ENCODE measurements around the gene CST8.

Gene CST8

DNA sequence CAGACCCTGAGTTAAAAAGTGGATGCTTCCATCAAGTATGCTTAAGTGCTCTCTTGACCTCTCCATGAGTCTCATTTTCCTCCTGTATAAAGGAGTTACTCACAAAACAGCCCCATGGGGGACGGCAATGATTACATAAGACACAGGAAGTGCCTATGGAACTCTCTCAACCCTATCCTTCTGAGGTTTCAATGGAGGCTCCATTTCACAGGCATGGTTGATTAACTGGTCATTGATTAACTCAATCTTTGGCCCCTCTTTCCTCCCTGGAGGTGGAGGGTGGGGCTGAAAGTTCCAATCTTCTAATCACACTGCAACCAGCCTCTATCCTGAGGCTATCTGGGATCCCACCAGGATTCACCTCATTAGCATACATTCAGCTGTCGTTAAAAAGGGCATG lies 29.3 kb downstream of the CST8 start:
- no peak for DNase-seq (ENCODE audit: low read depth in 2 of 2)

- no peak for DNase-seq (ENCODE audit: low read depth in 2 of 2)
Measured at GRCh38 chr20:23524146-23524545, 33.2 kb downstream of the CST8 start.

DNA sequence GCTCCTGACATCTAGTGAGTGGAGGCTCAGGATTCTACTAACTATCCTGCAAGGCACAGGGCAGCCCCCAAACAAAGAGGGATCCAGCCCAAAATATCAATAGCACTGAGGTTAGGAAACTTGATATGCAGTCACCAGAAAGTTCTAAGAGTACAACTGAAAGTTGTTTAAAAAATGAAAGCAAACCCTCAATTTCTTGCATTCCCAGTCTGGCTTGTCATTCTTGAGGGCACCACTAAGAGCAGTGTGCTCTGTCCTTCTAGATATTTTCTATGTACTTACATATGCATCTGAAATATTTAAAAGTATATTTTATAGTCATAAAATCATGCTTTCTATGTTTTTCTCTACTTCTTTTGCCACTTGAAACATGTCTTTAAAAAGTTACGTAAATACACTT lies 35.9 kb downstream of the CST8 start:
- no peak for DNase-seq (ENCODE audit: low read depth in 2 of 2)

- DNase-seq (ENCODE audit: low read depth in 2 of 2): no peak
Measured at GRCh38 chr20:23528867-23529431, 38.0 kb downstream of the CST8 start.

- DNase-seq (ENCODE audit: low read depth in 2 of 2): no peak
Measured at GRCh38 chr20:23530937-23531567, 40.1 kb downstream of the CST8 start.

DNA sequence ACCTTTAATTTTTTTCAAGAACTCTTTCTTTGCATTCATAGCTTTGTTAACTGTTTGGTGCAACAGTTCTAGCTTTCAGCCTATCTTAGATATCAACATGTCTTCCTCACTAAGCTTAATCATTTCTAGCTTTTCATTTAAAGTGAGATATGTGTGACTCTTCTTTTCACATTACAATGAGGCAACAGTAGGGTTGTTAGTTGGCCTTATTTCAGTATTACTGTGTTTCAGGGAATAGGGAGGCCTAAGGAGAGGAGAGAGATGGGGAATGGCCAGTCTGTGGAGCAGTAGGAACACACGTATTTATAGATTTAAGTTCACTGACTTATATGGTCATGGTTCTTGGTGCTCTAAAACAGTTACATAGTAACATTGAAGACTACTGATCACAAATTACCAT lies 41.6 kb downstream of the CST8 start:
- no peak for DNase-seq (ENCODE audit: low read depth in 2 of 2)

DNA sequence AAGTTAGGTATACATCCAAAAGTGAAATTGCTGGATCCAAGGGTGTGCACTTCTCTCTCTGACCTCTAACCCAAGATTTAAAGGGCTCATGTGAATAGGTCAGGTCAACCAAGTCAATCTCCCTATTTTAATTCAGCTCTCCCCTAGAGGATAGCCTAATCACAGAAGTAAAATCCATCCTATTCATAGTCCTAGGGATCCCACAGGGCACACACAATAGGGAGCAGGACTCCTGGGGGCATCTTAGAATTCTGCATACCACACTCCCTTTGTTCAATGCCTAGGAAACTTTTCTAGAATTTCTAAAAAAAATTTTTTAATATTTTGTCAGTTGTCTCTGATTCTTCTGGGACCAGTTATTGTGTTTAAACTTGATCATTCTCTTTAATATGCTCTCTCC lies 42.2 kb downstream of the CST8 start:
- no peak for DNase-seq (ENCODE audit: low read depth in 2 of 2)

DNA sequence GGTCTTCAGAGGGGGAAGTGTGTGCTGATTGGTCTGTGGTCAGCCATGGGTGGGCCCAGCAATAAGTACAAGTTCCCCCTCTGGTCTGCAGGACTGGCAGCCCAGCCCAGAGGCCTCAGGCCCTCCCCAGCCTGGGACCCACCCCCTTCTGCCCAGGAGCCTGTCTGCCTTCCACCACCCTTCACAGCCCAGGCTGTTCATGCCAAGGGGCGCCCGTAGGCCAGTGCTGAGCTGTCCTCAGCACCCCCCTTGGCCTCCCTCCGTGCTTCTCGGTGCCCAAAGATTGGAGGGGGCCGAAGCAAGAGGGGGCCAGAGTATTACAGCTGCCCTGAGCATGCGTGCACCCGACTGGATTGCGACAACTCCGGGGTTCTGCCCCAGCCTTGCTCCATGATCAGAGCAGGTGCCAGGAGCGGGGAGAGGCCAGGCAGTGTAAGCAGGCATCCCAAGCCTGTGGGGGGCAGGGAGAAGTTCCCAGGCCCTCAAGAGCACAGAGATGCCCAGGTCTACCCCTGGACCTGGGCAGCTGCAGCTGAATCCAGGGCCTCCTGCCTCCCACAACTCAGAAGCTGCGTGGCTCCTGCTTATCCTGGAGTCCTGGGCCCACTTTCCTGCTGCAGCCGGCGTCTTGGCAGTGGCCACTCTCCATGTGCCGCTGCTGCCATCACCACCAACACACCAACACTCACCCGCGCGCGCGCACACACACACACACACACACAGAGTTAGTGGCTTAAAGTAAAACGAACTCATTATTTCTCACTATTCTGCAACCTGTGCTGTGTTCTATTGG lies 44.1 kb downstream of the CST8 start:
- no peak for DNase-seq (ENCODE audit: low read depth in 2 of 2)

DNA sequence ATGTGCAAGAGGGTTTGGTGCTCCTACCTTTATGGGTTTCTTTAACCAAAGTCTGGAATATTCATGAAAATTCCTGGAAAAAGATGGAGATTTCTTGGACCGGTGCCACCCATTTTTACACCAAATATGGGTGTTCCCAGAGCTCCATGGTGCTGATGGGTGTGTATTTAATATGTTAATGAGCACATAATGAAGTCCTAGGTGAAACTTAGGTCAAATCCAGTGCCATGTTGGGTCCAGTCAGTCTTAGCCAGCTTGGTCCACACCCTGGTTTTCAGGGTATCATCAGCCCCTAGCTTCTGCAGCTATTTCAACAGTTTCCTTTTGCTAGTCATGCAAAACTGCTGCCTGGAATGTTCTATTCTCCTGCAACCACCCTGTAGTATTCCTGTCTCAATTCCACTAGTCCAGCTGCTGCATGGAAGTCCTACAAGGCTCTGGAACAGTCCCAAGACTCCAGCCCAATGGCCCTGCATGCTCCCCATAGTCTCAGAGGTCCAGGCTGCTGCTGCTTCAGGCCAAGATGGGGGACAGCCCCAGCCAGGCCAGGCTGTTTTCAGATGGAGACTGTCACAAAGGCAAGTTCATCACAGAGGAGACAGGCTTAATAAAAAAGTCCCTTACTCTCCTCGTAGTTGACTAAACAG lies 45.5 kb downstream of the CST8 start:
- no peak for DNase-seq (ENCODE audit: low read depth in 2 of 2)

- DNase-seq (ENCODE audit: low read depth in 2 of 2): no peak
Measured at GRCh38 chr20:23537030-23537429, 46.1 kb downstream of the CST8 start.

GRCh38 chr20:23540624-23541023 lies 49.7 kb downstream of the CST8 start:
- DNase-seq (ENCODE audit: low read depth in 2 of 2): no peak

- no peak for DNase-seq (ENCODE audit: low read depth in 2 of 2)
Measured at GRCh38 chr20:23541330-23541729, 50.4 kb downstream of the CST8 start.

DNA sequence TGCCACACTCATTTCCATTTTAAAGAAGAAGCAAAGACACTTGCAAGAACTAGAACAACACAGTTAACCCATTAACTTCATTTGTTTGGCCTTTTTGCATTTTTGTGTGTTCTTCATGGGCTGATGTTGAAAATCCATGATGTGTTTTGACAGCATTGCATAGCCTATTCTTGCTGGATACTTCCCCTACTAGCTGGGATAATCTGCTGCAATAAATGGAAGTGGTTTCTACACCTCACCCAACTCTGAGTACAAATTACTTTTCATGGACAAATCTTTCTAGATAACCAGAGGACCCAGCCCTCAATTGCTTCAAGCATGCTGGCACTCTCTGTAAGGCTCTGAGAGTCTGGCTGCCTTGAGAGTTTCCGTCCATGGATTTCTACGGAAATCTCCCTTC lies 50.9 kb downstream of the CST8 start:
- no peak for DNase-seq (ENCODE audit: low read depth in 2 of 2)

DNA sequence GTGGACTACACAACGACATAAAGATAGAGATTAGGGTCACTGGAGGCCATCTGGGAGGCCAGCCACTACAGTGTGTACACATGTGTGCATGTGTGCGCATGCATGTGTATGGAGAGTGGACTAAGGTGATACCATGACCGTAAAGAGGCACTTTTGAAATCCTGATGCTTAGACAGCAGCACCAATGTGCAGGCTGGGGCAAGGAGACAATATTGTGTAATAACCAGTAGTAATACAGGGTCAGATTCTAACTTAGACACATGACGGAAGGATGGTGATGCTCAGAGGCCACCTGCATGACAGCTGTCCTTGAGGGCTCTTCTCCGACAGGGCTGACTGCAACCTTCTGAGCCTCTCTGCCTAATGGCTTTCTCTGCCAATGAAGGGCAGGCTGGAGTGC lies 51.9 kb downstream of the CST8 start:
- DNase-seq (ENCODE audit: low read depth in 2 of 2): no peak

DNA sequence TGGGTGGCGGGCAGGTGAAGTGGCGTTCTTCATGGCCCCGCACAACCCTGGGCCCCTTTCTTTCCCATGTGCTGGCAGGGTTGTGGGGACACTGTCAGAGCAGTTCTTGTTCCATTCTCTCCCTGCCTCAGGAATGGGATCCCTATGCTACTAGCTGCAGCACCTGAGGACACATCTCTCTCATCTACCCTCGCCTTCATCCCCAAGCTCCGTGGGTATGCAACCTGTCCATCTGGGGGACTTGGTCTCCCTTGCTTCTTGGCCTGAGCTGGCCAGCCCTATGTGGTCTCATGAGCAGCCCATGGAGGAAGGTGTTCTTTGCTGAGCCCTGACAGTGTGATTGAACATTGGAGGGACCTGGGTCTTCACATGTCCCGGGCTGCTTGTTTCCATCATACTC lies 53.2 kb downstream of the CST8 start:
- DNase-seq (ENCODE audit: low read depth in 2 of 2): no peak

Data from stimulated activated CD8-positive, alpha-beta memory T cell treated with anti-CD3 and anti-CD28 coated beads, Interleukin-2, amount 100 ng/mL, for 48 hours (primary cell).